Measurements from ENCODE around the gene SEMA3C.

The SEMA3C gene

DNA sequence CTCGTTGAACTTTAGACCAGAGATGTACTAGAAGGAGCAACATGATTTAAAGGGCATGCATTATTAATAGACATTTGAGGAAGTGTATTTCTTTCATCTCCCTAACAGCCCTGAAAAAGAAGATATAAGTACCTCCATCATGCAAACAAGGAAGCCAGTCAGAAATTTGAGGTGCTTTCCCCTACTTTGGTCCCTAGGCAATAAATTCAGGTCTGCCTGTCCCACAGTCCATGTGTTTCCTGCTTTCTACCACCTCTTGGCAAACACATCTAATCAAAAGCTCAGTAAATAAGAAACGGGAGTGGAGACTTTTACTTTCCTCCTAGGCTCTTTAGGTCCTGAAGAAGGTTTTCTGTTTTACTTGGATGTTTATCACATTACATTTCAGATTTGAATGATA lies 5.2 kb upstream of the SEMA3C start:
- DNase-seq, result no peak

- no peak for DNase-seq
These were observed 4.4 kb upstream of the SEMA3C start for GRCh38 chr7:80923211-80923612.

GRCh38 chr7:80922253-80923049 lies 3.6 kb upstream of the SEMA3C start:
- DNase-seq, result no peak

- no peak for DNase-seq
These were observed 2.3 kb upstream of the SEMA3C start for GRCh38 chr7:80921130-80921529.

- DNase-seq, result no peak
These were observed 452 bp downstream of the SEMA3C start for GRCh38 chr7:80918399-80918798.

- DNase-seq, result no peak
These were observed 1.8 kb downstream of the SEMA3C start for GRCh38 chr7:80916770-80917741.

DNA sequence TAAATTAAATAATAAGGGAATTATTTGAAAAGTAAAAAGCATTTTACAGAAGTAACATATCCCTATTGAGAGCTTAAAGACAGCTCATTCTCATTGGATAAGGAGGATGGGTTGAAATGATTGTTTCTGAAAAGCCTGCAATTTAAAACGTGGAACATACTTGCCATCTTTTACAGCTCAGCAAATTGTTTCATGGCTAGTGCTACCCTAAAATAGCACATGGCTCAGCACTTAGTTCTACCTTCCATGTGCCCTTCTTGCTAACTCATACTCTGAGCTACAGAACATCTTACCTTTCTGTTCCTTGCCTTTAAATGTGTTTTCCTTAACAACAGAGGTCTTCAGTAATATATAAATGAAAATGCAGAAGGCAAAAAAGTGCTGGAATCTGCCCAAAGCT lies 8.6 kb downstream of the SEMA3C start:
- DNase-seq, result no peak

DNA sequence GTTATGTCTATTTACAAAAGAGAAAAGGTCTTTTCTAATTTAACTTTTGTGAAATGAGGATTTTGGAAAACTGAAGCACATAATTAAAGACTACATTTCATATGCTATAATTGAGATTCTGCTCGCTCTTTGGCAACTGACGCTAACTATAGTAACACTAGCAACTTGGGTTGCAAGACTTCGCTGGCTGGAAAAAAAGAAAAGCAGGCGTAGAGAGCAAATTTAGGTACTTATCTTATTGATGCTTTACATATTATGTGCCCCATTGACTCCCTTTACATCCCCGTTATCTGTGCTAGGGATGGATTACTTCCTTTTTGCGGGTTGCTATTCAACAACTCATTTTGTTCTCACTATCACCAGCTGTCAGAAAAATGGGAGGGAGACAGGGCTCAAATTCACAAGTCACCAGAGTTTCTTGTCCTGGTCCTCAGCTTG lies 10.5 kb downstream of the SEMA3C start:
- no peak for DNase-seq

DNA sequence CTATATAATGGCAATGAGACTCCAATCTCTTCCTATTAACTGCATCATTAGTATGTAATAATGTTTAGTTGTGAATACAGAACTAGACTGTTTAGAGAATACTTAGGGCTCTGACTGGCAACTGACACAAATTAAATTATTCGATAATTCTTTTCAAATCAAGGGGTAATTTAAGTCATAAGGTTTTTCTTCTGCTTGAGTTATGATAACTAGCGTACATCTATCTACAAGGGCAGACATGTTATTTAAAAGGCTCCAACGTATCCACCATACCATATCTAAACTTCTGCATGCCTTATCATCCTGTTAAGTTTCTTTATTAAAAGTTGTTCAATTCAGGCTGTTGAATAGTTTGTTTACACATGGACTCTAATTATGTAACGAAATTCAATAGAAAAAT lies 11.2 kb downstream of the SEMA3C start:
- no peak for DNase-seq

DNA sequence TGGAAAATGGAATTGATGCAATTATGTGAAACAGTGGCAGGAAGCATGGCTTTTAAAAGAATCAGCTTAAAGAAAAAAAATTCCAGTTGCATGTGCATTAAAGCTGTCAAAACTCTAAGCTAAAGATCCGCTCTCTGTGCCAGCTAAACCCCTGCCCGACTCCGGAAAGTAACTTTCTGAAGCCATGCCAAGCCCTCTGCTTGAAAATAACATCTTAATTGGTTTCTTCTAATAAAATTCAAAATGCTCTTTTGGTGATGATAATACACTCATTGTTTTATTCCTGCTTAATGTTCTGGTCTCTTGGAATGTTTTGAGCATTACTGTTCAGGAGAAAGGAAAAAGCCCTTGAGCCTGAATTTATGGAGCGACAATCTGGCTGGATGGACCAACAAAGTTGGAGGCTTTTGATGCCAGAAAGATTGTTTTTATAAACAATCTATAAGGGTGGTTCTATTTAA lies 11.7 kb downstream of the SEMA3C start:
- DNase-seq, result no peak

GRCh38 chr7:80905334-80905733 lies 13.5 kb downstream of the SEMA3C start:
- DNase-seq, result no peak

- no peak for DNase-seq
These were observed 16.0 kb downstream of the SEMA3C start for GRCh38 chr7:80902716-80903308.

- DNase-seq, result no peak
These were observed 16.8 kb downstream of the SEMA3C start for GRCh38 chr7:80902019-80902418.

DNA sequence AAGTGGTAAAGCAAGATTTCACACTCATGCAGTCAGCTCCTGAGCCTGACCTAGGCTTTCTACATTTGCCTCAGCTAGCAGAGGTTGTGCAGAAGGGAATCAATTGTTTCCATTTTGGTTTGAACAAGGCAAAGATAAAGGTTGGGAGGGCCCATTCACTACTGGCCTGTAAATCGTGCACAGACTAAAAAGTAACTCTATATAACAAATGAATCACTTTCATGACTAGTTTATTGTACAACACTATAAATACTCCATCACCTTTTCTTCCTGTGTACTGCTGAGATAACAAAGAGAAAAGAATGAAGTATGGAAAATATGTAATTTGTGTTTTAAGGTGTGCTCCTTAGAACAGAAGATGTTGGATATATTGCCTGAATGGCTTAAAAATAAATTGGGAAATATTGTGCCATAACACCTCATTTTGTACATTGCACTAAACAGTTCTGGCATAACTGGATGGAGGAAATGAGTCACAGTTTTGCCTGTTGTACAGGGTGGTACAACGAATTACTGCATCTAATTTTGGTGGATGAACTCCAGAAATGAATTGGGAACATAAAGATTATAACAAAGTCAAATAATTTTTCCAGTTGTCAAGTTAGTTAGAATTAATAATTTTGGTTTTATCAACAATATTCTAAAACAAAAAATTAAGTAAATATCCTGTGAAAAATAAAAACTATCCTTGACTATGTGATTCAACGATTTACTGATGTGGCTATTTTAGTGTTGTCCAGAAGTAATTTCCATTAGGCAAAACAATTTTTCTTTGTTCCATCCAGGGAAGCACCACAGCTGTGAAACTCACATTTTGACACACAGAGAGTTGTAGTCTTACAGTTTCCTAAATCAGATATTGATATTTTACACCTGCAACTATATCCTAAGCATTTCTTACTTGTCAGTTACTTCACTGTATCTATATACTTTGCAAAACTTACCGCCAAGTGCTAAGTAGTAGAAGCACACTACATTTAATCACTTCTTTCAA lies 18.0 kb downstream of the SEMA3C start:
- DNase-seq, result no peak

GRCh38 chr7:80896906-80897598 lies 21.8 kb downstream of the SEMA3C start:
- no peak for DNase-seq

DNA sequence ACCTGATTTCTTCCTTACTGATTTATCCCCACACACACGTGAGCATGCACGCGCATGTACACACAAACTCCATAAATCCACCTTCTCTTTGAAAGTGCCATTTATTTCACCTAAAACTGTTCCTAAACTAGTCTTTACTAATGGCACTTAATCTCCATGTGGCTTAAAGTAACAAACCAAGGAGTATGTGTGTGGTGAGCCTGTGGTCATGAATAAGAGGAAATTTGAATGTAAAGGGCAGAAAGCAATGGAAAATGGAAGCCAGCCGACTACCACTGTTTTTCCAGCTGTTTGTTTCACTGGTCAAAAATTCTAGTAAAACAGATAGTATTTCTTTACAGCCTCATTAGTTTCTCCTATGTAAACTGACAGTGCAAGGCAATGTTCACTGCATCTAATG lies 23.8 kb downstream of the SEMA3C start:
- no peak for DNase-seq

DNA sequence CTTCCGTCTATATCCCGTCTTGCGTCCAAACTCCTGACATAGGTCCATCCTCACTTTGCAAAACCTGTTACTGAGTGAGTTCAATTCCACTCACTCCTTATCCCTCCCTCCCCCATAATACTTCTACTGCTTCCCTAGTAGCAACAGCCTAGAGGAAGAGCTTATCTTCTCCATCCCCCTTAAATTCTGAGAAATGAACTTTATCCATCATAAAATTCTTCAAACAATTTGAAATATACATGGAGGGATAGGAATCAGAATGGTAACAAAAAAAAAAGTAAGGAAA lies 27.6 kb downstream of the SEMA3C start:
- DNase-seq, result no peak

DNA sequence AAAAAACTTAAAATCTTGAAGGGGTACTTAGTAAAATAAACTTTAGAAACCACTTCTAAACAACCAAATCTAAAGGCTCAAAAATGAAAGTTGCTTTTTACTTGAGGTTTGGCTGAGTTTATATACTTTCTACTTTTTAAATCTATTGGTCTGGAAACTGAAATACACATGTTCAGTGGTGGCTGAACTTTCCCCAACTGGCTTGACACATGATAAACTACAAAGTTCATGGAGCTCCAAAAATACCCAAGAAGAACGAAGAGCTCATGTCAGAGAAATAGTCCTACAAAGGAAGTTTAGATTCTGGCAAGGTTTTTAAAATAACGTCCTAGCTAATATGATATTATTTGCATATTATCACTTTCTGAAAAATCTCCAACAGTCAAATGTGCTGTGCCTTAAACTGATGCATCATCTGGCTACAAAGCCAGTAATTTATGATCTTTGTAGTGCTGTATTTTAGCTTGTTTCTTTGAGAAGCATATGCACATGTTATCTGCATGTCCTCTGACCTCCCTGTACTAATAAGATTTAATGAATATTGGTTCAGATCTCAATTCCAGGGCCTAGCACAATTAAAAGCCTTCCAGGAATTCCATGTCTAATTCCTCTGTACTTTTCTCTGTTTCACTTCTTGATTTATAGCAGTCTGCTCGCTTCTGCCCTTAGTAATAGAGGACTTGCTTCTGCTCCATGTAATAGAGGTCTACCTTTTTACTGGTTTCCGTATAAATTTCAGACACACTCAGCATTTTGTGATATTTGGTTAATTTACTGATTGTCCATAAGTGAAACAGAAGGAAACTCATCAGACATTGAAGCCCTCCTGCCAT lies 28.2 kb downstream of the SEMA3C start:
- DNase-seq, result no peak

DNA sequence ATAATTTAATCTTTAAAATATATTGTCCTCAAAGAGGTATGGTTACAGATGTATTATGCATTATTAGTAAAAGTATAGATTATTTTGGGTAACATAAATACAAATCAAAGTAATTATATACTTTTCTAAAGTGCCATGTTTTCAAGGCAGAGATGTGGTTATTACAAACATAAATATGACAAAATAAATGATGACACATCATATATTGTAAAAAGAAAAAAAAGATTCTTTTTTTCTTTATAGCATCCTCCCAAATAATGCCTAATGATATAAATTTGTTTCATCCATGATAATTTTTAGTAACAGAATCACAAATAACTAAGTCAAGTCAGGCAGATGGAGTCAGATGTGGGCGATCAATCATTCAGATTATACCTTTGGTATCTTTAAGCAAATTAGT lies 29.3 kb downstream of the SEMA3C start:
- DNase-seq, result no peak

DNA sequence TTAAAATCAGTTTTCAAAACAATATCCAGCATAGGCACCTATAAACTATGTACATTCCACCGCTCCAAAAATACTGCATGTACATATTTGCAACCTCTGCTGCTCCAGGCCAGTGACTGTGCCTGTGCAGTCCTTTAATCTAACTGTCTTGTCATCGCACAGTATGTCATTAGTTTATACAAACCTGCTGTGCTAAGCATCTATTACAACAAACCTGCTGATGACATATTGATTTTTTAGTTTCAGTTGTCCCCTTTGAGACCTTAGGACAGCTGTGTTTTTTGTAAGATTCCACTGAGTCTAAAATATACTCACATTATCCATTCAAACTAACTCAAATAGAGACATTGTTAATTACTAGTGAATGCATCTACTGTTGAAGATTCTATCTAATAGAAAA lies 33.1 kb downstream of the SEMA3C start:
- DNase-seq, result no peak

Data from activated effector memory CD4-positive, alpha-beta T cell treated with anti-CD3 and anti-CD28 coated beads, Interleukin-2, amount 50 U/mL, for 16 hours (primary cell).